ENCODE measurements around the gene TH.

The TH gene

DNA sequence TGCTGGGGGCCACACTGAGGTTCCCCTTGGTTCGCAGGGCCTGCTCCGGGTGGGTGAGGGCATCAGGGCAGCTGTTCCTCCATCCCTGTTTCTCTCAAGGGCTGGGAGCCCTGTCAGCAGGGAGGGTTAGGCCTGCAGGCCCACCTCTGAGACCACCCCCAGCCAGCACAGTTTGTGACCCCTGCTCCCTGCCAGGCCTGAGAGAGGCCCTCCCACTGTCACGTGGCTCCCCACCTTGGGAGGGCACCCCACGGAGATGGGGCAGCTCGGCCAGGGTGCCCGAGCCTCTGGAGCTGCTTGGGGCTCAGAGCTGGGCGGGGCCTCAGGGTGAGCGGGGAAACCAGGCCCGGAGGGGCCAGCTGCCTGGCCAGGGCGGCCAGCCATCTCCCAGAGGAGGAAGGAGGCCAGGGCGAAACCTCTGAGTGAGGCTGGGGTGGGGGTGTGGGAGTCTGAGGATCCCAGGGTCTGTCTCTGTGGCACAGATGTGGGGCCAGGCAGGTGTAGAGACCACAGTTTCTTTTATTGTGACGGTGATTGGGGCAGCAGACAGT is 8.1 kb downstream of the TH start:
- Histone ChIP-seq H3K9me2 (replicated peaks; ENCODE audit: insufficient read depth, low read length) (no peaks in the 10 kb centered on the region), H3K9ac (ENCODE audit: low read length) (no peak overlapping the region), H4K20me1 (ENCODE audit: insufficient read depth, low read length) (no peaks in the 10 kb centered on the region), H3K27me3 (replicated peaks; ENCODE audit: insufficient read depth, low read length) (peaks cover 70% of the 10 kb centered on the region), H3K9me3 (replicated peaks; ENCODE audit: insufficient read depth, low read length) (no peaks in the 10 kb centered on the region), H3K4me1 (ENCODE audit: low read length) (no peaks in the 10 kb centered on the region), H3K4me3 (ENCODE audit: low read length) (no peak overlapping the region), H3K4me2 (ENCODE audit: low read depth, low read length) (no peak overlapping the region), H3K36me3 (replicated peaks; ENCODE audit: insufficient read depth, low read length) (no peaks in the 10 kb centered on the region), H2AFZ (ENCODE audit: low read length) (no peak overlapping the region), H3K27ac (ENCODE audit: low read length) (no peak overlapping the region), H3F3A (ENCODE audit: insufficient read depth, low read length) (no peaks in the 10 kb centered on the region), H3K79me2 (ENCODE audit: low read length) (no peaks in the 10 kb centered on the region)
- TF ChIP-seq EZH2 (optimal IDR thresholded peaks at IDR 0.05; ENCODE audit: low read depth, low read length): no peak
- no peak for DNase-seq

DNA sequence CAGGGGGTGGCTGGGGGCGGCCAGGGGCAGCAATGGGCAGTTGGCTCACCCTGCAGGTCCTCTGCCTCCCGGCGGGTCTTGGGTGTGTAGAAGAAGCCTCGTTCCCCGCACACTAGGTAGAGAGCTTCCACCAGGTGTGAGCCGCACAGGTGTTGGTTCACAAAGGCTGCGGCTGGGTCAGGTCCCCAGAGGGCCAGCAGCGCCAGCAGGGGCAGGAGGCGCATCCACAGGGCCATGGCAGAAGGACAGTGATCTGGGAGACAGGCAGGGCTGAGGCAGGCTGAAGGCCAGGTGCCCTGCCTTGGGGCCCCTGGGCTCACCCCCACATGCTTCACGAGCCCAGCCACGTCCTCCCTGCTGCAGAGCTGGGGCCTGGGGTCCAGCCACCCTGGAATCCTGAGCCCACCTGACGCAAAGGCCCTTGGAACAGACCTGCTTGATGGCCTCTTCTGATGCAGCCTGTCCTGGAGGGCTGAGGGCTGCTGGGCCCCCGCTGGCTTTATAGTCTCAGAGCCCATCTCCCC is 10.8 kb downstream of the TH start, which contains the start of gene INS:
INS (minus strand) TSS at position 474 of the 524 bp plus-strand sequence; CDS start at position 236, 238 bp downstream.
- H3K27ac ChIP-seq (ENCODE audit: low read length): no peak within 1 kb of the TSS
- TF ChIP-seq EZH2 (optimal IDR thresholded peaks at IDR 0.05; ENCODE audit: low read depth, low read length) (no peak), EZH2phosphoT487 (IDR thresholded peaks at IDR 0.05; ENCODE audit: low read length) (no peak)
- TF ChIP-seq, protein P1, sequence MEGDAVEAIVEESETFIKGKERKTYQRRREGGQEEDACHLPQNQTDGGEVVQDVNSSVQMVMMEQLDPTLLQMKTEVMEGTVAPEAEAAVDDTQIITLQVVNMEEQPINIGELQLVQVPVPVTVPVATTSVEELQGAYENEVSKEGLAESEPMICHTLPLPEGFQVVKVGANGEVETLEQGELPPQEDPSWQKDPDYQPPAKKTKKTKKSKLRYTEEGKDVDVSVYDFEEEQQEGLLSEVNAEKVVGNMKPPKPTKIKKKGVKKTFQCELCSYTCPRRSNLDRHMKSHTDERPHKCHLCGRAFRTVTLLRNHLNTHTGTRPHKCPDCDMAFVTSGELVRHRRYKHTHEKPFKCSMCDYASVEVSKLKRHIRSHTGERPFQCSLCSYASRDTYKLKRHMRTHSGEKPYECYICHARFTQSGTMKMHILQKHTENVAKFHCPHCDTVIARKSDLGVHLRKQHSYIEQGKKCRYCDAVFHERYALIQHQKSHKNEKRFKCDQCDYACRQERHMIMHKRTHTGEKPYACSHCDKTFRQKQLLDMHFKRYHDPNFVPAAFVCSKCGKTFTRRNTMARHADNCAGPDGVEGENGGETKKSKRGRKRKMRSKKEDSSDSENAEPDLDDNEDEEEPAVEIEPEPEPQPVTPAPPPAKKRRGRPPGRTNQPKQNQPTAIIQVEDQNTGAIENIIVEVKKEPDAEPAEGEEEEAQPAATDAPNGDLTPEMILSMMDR (IDR thresholded peaks at IDR 0.05; ENCODE audit: low read length): no peak
- H3K4me1 ChIP-seq (ENCODE audit: low read length): no peaks in the 10 kb centered on the region
- H3K36me3 ChIP-seq (replicated peaks; ENCODE audit: insufficient read depth, low read length): no peaks in the 10 kb centered on the region
- H3F3A ChIP-seq (ENCODE audit: insufficient read depth, low read length): no peaks in the 10 kb centered on the region
- no peaks in the 10 kb centered on the region for H3K9me2 ChIP-seq (replicated peaks; ENCODE audit: insufficient read depth, low read length)
- no peak within 1 kb of the TSS for H3K9ac ChIP-seq (ENCODE audit: low read length)
- peaks cover 72% of the 10 kb centered on the region for H3K27me3 ChIP-seq (replicated peaks; ENCODE audit: insufficient read depth, low read length)
- no peak within 1 kb of the TSS for H3K4me3 ChIP-seq (ENCODE audit: low read length)
- no peaks in the 10 kb centered on the region for H4K20me1 ChIP-seq (ENCODE audit: insufficient read depth, low read length)
- no peak within 1 kb of the TSS for H2AFZ ChIP-seq (ENCODE audit: low read length)
- no peak within 1 kb of the TSS for H3K4me2 ChIP-seq (ENCODE audit: low read depth, low read length)
- H3K79me2 ChIP-seq (ENCODE audit: low read length): no peaks in the 10 kb centered on the region
- DNase-seq: no peak
- no peaks in the 10 kb centered on the region for H3K9me3 ChIP-seq (replicated peaks; ENCODE audit: insufficient read depth, low read length)

GRCh38 chr11:2159536-2160413 is 11.8 kb downstream of the TH start:
- no peak overlapping the region for H3K4me2 ChIP-seq (ENCODE audit: low read depth, low read length)
- H3K9ac ChIP-seq (ENCODE audit: low read length): no peak overlapping the region
- H2AFZ ChIP-seq (ENCODE audit: low read length): no peak overlapping the region
- no peak overlapping the region for H3K27ac ChIP-seq (ENCODE audit: low read length)
- H3K36me3 ChIP-seq (replicated peaks; ENCODE audit: insufficient read depth, low read length): no peaks in the 10 kb centered on the region
- H3K27me3 ChIP-seq (replicated peaks; ENCODE audit: insufficient read depth, low read length): peaks cover 71% of the 10 kb centered on the region
- no peaks in the 10 kb centered on the region for H3K4me1 ChIP-seq (ENCODE audit: low read length)
- no peak for DNase-seq
- no peaks in the 10 kb centered on the region for H3F3A ChIP-seq (ENCODE audit: insufficient read depth, low read length)
- TF ChIP-seq EZH2phosphoT487 (IDR thresholded peaks at IDR 0.05; ENCODE audit: low read length) (no peak), EZH2 (optimal IDR thresholded peaks at IDR 0.05; ENCODE audit: low read depth, low read length) (no peak)
- TF ChIP-seq, protein P1 (IDR thresholded peaks at IDR 0.05; ENCODE audit: low read length): no peak
- H3K4me3 ChIP-seq (ENCODE audit: low read length): no peak overlapping the region
- H3K79me2 ChIP-seq (ENCODE audit: low read length): no peaks in the 10 kb centered on the region
- H4K20me1 ChIP-seq (ENCODE audit: insufficient read depth, low read length): no peaks in the 10 kb centered on the region
- H3K9me3 ChIP-seq (replicated peaks; ENCODE audit: insufficient read depth, low read length): no peaks in the 10 kb centered on the region
- H3K9me2 ChIP-seq (replicated peaks; ENCODE audit: insufficient read depth, low read length): no peaks in the 10 kb centered on the region

Measured in MM.1S (cell line).